ENCODE results near the gene RFX8.

Gene RFX8

GRCh38 chr2:101405351-101405899 is 69.5 kb downstream of the RFX8 start:
- DNase-seq: no peak

- DNase-seq: no peak
These were observed 71.2 kb downstream of the RFX8 start for GRCh38 chr2:101403745-101404144.

GRCh38 chr2:101402630-101403029 is 72.3 kb downstream of the RFX8 start:
- DNase-seq: no peak

GRCh38 chr2:101401906-101402305 is 73.0 kb downstream of the RFX8 start:
- DNase-seq: no peak

- no peak for DNase-seq
These were observed 73.6 kb downstream of the RFX8 start for GRCh38 chr2:101401326-101401665.

- no peak for DNase-seq
These were observed 74.2 kb downstream of the RFX8 start for GRCh38 chr2:101400506-101401325.

GRCh38 chr2:101400048-101400447 is 74.9 kb downstream of the RFX8 start:
- no peak for DNase-seq

GRCh38 chr2:101399021-101399799 is 75.7 kb downstream of the RFX8 start:
- no peak for DNase-seq

GRCh38 chr2:101398116-101398821 is 76.6 kb downstream of the RFX8 start:
- DNase-seq: no peak

GRCh38 chr2:101396316-101396717 is 78.6 kb downstream of the RFX8 start:
- DNase-seq: no peak

GRCh38 chr2:101395545-101396315 is 79.2 kb downstream of the RFX8 start:
- no peak for DNase-seq

GRCh38 chr2:101388232-101388631 is 86.7 kb downstream of the RFX8 start:
- no peak for DNase-seq

- peak; percentile 67 for DNase-seq
These were observed 87.6 kb downstream of the RFX8 start, which contains the start of gene CREG2 for GRCh38 chr2:101387151-101387834. TSS of gene CREG2 (minus strand) at chr2:101387503. CDS start at chr2:101387457, 46 bp downstream.

- DNase-seq: no peak
These were observed 88.2 kb downstream of the RFX8 start for GRCh38 chr2:101386599-101387150.

GRCh38 chr2:101383016-101383541 is 91.8 kb downstream of the RFX8 start:
- DNase-seq: no peak

- DNase-seq: no peak
These were observed 92.5 kb downstream of the RFX8 start for GRCh38 chr2:101382442-101382841.

GRCh38 chr2:101380376-101380775 is 94.5 kb downstream of the RFX8 start:
- DNase-seq: no peak

GRCh38 chr2:101379091-101379490 is 95.8 kb downstream of the RFX8 start:
- no peak for DNase-seq

- DNase-seq: no peak
These were observed 99.3 kb downstream of the RFX8 start for GRCh38 chr2:101375653-101376052.

- no peak for DNase-seq
These were observed 99.9 kb downstream of the RFX8 start for GRCh38 chr2:101374821-101375561.

Measured in CD4-positive, alpha-beta T cell treated with Interleukin-6 for 4 hours (primary cell).